KMS-11 (cell line): ENCODE results near the gene LIMS1.

Experiments used
- H2AFZ ChIP-seq: fragments of 200-600 bp; sonication (generic); 2 replicates; pipeline ENCODE4 v1.6.1; 2016; ENCODE audit warnings: antibody characterized with exemption, mixed run types, low read depth
- H3K27ac ChIP-seq: fragments of 200-600 bp; sonication (generic); 2 replicates; pipeline ENCODE4 v1.6.1; 2016; ENCODE audit warnings: mild to moderate bottlenecking, mixed run types
- H3K27me3 ChIP-seq: fragments of 200-600 bp; sonication (generic); 2 replicates; pipeline ENCODE4 v1.6.1; 2017; ENCODE audit warnings: mild to moderate bottlenecking, low read depth, mixed run types, moderate library complexity; ENCODE audit not compliant: insufficient read depth
- H3K36me3 ChIP-seq: fragments of 200-600 bp; sonication (generic); 2 replicates; pipeline ENCODE4 v1.6.1; 2017; ENCODE audit warnings: mild to moderate bottlenecking, mixed run types; ENCODE audit not compliant: insufficient read depth
- H3K4me1 ChIP-seq: fragments of 200-600 bp; sonication (generic); 2 replicates; pipeline ENCODE4 v1.6.1; 2016; ENCODE audit warnings: mild to moderate bottlenecking, low read depth, mixed run types; ENCODE audit not compliant: poor library complexity, severe bottlenecking
- H3K4me2 ChIP-seq: fragments of 200-600 bp; sonication (generic); 2 replicates; pipeline ENCODE4 v1.7.0; 2016; ENCODE audit warnings: mild to moderate bottlenecking, mixed run types
- H3K4me3 ChIP-seq: fragments of 200-600 bp; sonication (generic); IDR thresholded peaks from 2 replicates; pipeline ENCODE4 v1.6.1; 2017; ENCODE audit warnings: low read depth, low read length, mixed read lengths; ENCODE audit not compliant: insufficient read depth
- H3K79me2 ChIP-seq: fragments of 200-600 bp; sonication (generic); 2 replicates; pipeline ENCODE4 v1.6.1; 2016; ENCODE audit warnings: low read depth, mixed run types; ENCODE audit not compliant: insufficient read depth
- H3K9ac ChIP-seq: fragments of 200-600 bp; sonication (generic); 2 replicates; pipeline ENCODE4 v1.6.1; 2016; ENCODE audit warnings: mild to moderate bottlenecking, mixed run types
- H4K20me1 ChIP-seq: fragments of 200-600 bp; sonication (generic); 2 replicates; pipeline ENCODE4 v1.6.1; 2016; ENCODE audit warnings: mild to moderate bottlenecking, mixed run types; ENCODE audit not compliant: insufficient read depth
- TF ChIP-seq, protein P1 (sequence below): fragments of 200-600 bp; sonication (generic); conservative IDR thresholded peaks from 2 replicates; pipeline ENCODE4 v1.6.1; 2017; ENCODE audit warnings: low read depth, mild to moderate bottlenecking, antibody characterized with exemption, low read length, moderate library complexity, mixed read lengths

The LIMS1 gene

DNA sequence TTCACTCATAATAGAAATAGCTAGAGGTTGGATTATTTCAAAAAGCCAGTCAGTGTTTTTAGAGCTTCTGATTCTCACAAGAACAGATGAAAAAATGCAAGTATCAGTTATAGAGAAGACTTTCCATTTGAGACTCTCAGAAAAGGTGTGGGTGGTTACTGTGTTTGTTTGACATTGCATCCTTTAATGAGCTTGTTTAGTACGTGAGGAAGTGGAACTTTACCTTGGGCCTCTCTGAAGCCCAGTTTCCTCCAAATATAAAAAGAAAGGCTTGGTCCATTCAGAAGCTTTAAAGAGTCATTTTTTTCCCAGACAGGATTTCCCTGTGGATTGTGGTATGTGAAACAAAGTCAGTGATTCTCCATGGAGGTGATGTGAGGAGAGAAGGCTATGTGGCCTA is 95.1 kb downstream of the LIMS1 start:
- H3K9ac ChIP-seq: no peak overlapping the region
- no peak overlapping the region for H3K4me3 ChIP-seq
- H3K36me3 ChIP-seq: no peaks in the 10 kb centered on the region
- no peak overlapping the region for H2AFZ ChIP-seq
- H3K27me3 ChIP-seq: no peaks in the 10 kb centered on the region
- H4K20me1 ChIP-seq: no peaks in the 10 kb centered on the region
- peaks cover 6% of the 10 kb centered on the region for H3K4me1 ChIP-seq
- no peak overlapping the region for H3K27ac ChIP-seq
- H3K4me2 ChIP-seq: no peak overlapping the region
- no peaks in the 10 kb centered on the region for H3K79me2 ChIP-seq
- TF ChIP-seq, protein P1, sequence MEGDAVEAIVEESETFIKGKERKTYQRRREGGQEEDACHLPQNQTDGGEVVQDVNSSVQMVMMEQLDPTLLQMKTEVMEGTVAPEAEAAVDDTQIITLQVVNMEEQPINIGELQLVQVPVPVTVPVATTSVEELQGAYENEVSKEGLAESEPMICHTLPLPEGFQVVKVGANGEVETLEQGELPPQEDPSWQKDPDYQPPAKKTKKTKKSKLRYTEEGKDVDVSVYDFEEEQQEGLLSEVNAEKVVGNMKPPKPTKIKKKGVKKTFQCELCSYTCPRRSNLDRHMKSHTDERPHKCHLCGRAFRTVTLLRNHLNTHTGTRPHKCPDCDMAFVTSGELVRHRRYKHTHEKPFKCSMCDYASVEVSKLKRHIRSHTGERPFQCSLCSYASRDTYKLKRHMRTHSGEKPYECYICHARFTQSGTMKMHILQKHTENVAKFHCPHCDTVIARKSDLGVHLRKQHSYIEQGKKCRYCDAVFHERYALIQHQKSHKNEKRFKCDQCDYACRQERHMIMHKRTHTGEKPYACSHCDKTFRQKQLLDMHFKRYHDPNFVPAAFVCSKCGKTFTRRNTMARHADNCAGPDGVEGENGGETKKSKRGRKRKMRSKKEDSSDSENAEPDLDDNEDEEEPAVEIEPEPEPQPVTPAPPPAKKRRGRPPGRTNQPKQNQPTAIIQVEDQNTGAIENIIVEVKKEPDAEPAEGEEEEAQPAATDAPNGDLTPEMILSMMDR: no peak

DNA sequence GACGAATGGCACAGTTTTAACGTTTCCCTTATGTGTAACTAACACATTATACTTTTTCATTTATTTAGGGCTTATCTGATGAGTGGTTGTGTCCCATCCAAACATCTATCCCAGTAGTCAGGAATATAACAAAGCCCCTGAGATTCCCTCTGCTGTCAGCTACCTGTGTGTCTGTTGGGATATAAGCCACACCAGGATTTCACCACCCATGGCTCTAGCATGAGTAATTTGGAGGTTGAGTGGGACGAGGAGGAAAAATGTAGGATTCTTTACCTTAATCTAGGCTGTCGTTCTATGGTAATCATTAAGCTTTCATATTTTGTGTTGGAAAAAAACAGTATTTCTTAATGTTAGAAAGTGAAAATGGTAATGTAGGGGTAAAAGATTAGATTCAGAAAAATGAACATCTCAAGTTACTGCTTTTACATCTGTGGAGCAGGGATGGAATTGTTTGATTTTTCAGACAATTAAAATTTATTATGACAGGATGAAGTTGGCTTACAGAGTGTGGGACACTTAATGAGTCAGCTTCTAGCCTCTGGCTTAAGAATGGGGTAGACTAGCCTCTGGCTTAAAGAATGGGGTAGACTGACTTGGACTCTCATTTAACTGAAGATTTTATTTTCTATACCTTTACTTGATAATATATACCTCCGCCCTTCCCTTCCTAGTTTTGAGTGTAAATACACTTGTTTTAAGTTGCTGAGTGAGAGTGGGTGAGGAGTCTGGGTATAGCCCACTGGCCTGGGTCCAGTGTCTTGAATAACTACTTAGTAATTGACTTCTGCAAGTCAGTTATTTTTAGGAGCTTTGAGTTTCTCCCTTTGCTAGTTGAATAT is 96.5 kb downstream of the LIMS1 start:
- TF ChIP-seq, protein P1: no peak
- Histone ChIP-seq H3K4me2 (no peak overlapping the region), H3K79me2 (no peaks in the 10 kb centered on the region), H3K27ac (no peak overlapping the region), H3K9ac (no peak overlapping the region), H3K36me3 (no peaks in the 10 kb centered on the region), H3K4me1 (peaks cover 6% of the 10 kb centered on the region), H3K27me3 (no peaks in the 10 kb centered on the region), H2AFZ (no peak overlapping the region), H4K20me1 (no peaks in the 10 kb centered on the region), H3K4me3 (no peak overlapping the region)

DNA sequence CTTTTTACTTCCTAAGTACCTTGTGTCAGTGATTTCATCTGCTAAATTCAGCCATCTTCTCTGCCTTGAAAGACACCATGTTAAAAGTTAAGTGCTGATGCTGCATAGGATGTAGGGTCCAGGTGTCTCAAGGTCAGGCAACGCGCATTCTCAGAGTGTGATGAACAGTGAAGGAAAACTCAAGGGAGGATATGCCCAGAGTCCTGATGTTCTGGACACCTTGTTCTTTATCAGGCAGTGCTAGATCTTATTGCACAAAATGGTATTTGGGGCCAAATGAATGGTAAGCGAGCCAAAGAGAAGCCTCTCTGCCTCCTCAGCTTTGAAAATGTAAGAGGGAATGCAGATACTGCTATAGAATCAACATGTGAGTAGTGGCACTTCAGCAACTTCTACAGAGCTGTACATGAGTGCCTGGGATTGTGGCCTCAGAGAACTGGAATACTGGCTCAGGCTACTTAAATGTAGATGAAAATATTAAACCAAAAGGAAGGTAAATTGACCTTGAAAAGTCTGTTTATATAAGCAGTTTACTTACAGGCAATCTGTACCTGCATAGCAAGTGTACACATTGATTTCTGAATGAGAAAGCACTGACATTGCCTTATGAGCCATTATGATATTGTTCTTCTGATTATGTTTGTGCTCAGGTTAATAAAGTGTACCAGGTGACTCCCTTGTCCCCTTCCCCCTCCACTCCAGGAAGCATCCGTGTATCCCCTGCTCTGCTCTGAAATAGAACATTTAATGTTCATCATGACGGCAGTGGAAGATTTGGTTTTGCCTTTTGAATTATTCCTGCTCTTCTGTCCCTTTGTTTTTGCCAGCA is 98.3 kb downstream of the LIMS1 start:
- H3K79me2 ChIP-seq: no peaks in the 10 kb centered on the region
- H3K4me1 ChIP-seq: peaks cover 6% of the 10 kb centered on the region
- no peak overlapping the region for H3K27ac ChIP-seq
- H2AFZ ChIP-seq: no peak overlapping the region
- no peaks in the 10 kb centered on the region for H3K36me3 ChIP-seq
- no peaks in the 10 kb centered on the region for H4K20me1 ChIP-seq
- no peak overlapping the region for H3K4me2 ChIP-seq
- H3K4me3 ChIP-seq: no peak overlapping the region
- no peak overlapping the region for H3K9ac ChIP-seq
- TF ChIP-seq, protein P1: no peak
- H3K27me3 ChIP-seq: no peaks in the 10 kb centered on the region

DNA sequence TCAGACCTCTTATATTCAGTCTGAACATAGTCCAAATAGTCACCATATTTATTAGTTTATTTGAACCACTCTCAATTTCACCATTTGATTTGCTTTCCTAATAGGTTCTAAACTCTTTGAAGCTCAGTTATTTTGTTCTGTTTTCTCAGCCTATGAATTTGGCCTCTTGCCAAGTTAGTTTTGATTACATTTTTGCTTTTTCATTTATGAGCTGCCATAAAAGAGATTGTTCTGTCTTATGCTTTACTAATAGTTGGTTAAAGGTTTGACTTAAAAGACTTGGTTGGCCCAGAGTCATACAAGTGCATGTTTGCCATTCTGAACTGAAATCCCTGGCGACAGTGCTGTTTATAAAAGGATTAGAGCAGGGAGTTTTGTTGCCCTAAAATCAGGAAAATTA is 99.1 kb downstream of the LIMS1 start:
- Histone ChIP-seq H3K36me3 (no peaks in the 10 kb centered on the region), H3K9ac (no peak overlapping the region), H3K4me3 (no peak overlapping the region), H3K27ac (no peak overlapping the region), H2AFZ (no peak overlapping the region), H4K20me1 (no peaks in the 10 kb centered on the region), H3K79me2 (no peaks in the 10 kb centered on the region), H3K27me3 (no peaks in the 10 kb centered on the region), H3K4me2 (no peak overlapping the region), H3K4me1 (no peaks in the 10 kb centered on the region)
- TF ChIP-seq, protein P1: no peak
